Stimulated activated CD4-positive, alpha-beta T cell treated with anti-CD3 and anti-CD28 coated beads, Interleukin-12 subunit alpha, Interleukin-12 subunit beta, amount 100 ng/mL, for 48 hours (primary cell): ENCODE data around the gene NRGN.

ENCODE experiments used
- DNase-seq, 3 donors: peaks; one replicate each; pipeline ENCODE4 v3.0.0-alpha.2; 2020; ENCODE audit warnings: low read depth in 2 of 3, low spot score in 1 of 3

The NRGN gene

GRCh38 chr11:124740277-124740882 lies 638 bp downstream of the NRGN start:
- DNase-seq: peak; percentile 40 to 57 (median 50)

GRCh38 chr11:124742555-124742954 lies 2.8 kb downstream of the NRGN start:
- DNase-seq: no peak

- no peak for DNase-seq
These were observed 3.3 kb downstream of the NRGN start for GRCh38 chr11:124743050-124743449.

- DNase-seq: no peak
These were observed 5.6 kb downstream of the NRGN start for GRCh38 chr11:124745270-124745834.

GRCh38 chr11:124745835-124746620 lies 6.3 kb downstream of the NRGN start:
- DNase-seq: peak in 1 of 3 donors; percentile 39

- peak; percentile 61 to 73 (median 70) for DNase-seq
These were observed 7.0 kb downstream of the NRGN start for GRCh38 chr11:124746621-124747243.

- DNase-seq: no peak
These were observed 7.8 kb downstream of the NRGN start for GRCh38 chr11:124747406-124748099.

GRCh38 chr11:124748100-124748418 lies 8.3 kb downstream of the NRGN start:
- DNase-seq: no peak

GRCh38 chr11:124748481-124749343 lies 9.0 kb downstream of the NRGN start:
- DNase-seq: no peak

- DNase-seq: no peak
These were observed 10.2 kb downstream of the NRGN start for GRCh38 chr11:124749912-124750311.

- DNase-seq: no peak
These were observed 11.6 kb downstream of the NRGN start for GRCh38 chr11:124751391-124751740.

- DNase-seq: no peak
These were observed 12.2 kb downstream of the NRGN start, which contains the start of gene VSIG2 for GRCh38 chr11:124751741-124752470. TSS of gene VSIG2 (minus strand) at chr11:124752255. CDS start at chr11:124752137, 118 bp downstream.

GRCh38 chr11:124752471-124753102 lies 12.8 kb downstream of the NRGN start:
- no peak for DNase-seq

- no peak for DNase-seq
These were observed 13.5 kb downstream of the NRGN start for GRCh38 chr11:124753205-124753604.

GRCh38 chr11:124753624-124754023 lies 13.9 kb downstream of the NRGN start:
- no peak for DNase-seq

- DNase-seq: no peak
These were observed 14.6 kb downstream of the NRGN start for GRCh38 chr11:124754309-124754708.

GRCh38 chr11:124754710-124755109 lies 15.0 kb downstream of the NRGN start:
- no peak for DNase-seq

- DNase-seq: no peak
These were observed 16.5 kb downstream of the NRGN start for GRCh38 chr11:124756033-124756752.

- no peak for DNase-seq
These were observed 17.0 kb downstream of the NRGN start for GRCh38 chr11:124756753-124757227.
